TTC549 (cell line): ENCODE measurements around the gene STPG3.
"Not testable (repeated sequence)": the region's sequence is repeated elsewhere in the genome, so short reads cannot be mapped to it uniquely, and the experiment has no call there.

Source experiments
- FAIRE-seq: peaks from 2 replicates; lab custom pipeline; 2012; peaks lifted over from hg19 to GRCh38; lab: Jason Lieb, UNC

The STPG3 gene

DNA sequence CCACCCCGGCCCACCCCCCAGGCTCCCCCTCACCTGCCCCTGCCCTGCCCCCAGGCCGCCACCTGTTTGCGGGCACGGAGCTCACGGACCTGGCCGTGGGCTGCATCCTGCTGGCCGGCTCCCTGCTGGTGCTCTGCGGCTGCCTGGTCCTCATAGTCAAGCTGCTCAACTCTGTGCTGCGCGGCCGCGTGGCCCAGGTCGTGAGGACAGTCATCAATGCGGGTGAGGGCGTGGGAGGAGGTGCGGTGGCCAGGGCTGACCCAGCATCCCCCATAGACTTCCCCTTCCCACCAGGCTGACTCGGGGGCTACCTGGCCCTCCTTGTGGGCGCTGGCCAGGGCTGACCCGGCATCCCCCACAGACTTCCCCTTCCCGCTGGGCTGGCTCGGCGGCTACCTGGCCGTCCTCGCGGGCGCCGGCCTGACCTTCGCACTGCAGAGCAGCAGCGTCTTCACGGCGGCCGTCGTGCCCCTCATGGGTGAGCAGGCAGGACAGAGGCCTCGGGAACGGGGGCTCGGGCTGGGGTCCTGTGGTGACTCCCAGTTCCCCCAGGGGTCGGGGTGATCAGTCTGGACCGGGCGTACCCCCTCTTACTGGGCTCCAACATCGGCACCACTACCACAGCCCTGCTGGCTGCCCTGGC lies 16.9 kb upstream of the STPG3 start:
- no peak for FAIRE-seq

DNA sequence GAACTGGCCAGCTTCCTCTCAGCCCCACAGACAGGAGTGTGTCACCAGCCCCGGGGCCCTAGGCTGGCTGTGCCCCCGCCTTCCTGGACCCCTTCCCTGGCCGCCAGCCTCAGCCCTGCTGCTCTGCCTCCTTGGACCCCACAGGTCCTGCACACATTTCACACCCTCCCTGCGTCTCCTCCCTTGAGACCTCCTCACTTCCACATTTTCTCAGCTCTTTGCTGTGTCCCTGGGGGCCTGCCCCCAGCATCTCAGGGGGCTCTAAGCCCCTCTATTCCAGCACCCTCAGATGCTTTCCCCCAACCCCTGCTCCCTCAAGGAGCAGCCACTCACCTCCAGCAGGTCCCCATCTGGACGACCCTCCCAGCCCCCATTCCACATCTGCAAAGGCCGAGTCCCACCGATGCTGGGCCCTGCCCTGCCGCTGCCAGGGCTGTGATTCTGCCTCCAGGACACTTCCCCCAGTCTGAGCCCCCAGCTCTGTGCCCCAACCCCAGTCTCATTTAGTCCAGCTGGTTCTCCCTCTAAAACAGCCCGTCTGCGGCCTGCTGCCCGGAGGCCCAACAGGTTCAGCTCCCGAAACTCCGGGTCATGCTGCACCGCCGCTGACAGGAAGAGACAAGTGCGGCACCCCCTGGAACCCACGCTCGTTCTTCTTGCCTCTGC lies 16.2 kb upstream of the STPG3 start:
- no peak for FAIRE-seq

- FAIRE-seq: no peak
These were observed 15.5 kb upstream of the STPG3 start for GRCh38 chr9:137235424-137236237.

DNA sequence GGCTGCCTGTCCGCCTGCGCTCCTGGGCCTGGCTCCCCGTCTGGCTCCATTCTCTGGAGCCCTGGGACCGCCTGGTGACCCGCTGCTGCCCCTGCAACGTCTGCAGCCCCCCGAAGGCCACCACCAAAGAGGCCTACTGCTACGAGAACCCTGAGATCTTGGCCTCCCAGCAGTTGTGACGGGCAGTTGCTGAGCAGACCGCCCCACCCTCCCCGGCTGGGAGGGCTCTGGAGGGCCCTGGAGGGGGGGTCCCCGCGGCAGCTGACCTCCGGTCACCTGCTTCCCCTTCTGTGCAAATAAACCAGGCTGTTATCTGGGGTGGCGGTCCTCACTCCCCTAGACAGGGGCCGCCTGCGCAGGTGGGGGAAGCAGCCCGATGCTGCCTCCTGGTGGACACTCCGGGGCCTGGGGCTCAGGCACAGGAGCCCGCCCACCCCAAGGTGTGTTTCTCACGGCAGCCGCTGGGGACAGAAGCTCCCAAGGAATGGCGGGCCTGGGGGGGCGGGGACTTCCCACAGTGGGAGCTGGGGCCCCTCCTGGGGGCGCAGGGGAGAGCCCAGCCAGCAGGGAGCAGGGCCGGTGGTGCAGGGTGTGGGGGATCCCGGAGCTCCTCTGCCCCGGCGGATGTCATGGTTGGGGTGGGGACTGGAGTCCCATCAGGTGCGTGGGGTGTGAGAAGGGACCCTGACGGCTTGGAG lies 14.7 kb upstream of the STPG3 start:
- FAIRE-seq: no peak

DNA sequence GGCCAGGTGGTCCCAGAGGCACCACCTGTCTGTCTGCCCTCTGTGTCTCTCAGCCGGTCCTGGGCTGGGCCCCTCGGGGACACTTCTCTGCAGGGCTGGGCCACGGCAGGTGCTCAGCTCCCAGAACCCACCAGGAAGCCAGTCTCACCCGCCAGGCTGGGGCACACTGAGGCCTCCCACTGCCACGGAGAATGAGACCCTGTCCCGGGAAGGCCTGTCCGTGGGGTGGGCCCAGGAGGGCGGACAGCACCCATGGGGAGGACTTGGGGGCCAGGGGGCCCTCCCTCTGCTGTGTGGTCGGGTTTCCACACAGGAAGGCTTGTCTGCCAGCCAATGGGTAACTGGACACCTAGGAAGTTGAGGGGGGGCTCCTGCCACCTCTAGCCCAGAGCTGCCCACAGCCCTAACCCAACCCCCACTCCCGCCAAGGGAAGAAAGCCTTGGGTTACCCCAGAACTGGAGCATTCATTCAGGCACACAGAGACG lies 14.1 kb upstream of the STPG3 start:
- no peak for FAIRE-seq

DNA sequence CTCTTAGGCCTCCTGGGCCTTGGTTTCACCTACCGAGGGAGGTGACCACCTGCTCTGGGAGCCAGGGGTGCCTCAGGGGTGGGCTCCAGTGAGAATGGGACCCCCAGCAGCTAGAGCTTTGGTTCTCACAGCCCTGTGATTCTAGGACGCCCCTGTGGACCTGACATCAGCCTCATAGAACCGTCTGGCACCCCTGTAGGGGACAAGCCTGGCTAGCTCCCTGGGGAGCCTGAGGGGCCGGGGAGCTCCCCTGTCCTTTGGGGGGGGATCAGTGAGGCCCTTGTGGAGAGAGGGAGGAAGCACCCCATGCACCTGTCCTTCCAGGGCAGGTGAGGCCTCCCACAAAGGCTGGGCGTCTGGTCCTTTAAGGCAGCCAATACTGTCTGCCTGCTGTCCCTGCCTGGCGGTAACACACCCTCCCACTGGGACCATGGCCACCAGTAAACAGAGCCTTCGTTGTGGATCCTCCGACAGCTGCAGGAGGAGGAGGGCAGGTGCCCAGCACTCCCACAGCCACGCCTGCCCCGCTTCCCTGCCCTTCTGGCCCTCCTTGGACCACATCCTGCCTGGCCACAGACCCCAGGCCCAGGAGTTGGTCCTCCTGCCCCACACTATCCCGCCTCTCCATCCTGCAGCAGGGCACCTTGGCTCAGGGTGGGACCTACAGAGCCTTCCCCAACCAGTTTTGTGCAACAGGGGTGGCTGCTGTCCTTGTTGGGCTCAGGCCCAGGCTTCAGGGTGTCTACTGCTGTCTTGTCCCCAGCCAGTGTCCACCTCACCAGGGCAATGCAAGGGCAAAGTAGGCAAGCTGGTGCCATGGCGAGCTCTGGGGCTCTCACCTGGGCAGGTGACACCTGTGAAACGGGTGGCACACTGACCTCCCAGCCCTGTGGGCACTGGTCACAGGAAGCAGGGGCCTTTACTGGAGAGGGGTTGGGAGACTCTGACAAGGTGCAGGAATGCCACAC lies 13.0 kb upstream of the STPG3 start:
- FAIRE-seq: no peak

DNA sequence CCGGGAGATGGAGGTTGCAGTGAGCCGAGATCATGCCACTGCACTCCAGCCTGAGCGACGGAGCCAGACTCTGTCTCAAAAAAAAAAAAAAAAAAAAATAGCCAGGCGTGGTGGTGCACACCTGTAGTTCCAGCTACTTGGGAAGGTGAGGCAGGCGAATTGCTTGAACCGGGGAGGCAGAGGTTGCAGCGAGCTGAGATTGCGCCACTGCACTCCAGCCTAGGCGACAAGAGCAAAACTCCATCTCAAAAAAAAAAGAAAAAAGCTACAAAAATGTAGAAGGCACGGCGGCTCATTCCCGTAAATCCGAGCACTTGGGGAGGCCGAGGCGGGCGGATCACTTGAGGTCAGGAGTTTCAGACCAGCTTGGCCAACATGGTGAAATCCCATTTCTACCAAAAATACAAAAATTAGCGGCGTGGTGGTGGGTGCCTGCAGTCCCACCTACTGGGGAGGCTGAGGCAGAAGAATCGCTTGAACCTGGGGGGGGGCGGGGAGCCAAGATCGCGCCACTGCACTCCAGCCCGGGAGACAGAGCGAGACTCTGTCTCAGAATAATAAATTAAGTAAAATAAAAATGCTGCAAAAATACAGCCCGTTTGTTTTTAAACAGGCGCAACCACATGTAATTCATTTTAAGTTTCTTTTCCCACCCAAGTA lies 11.4 kb upstream of the STPG3 start:
- FAIRE-seq: not testable (repeated sequence)

- no peak for FAIRE-seq
These were observed 10.7 kb upstream of the STPG3 start for GRCh38 chr9:137240318-137240840.

DNA sequence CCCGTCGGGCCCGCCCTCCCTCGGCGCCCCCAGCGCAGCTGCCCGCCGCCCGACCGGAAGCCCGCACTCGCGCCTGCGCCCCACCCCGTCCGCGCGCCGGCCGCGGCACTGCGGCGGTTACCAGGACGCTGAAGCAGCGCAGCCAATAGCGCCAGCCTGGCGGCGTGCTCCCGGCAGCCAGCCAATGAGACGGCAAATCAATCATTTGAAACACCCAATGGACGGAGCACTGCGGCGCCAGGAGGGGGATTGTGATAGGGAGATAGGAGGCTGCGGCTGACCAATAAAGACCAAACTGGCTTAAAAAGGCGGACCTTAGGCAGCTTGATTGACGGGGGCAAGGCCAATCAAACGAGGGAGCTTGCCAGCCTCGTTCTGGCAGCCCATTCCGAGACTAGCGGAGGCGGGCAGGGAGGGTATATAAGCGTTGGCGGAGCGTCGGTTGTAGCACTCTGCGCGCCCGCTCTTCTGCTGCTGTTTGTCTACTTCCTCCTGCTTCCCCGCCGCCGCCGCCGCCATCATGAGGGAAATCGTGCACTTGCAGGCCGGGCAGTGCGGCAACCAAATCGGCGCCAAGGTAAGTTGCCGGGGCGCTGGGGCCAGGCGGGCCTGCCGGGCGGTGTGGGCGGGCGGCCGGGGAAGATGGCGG lies 10.1 kb upstream of the STPG3 start, which contains the start of gene TUBB4B:
Gene TUBB4B, plus strand, starts transcription at position 447 of the 649 bp plus-strand sequence. Its CDS starts 74 bp downstream, at position 521.
- peak; percentile 96 for FAIRE-seq

DNA sequence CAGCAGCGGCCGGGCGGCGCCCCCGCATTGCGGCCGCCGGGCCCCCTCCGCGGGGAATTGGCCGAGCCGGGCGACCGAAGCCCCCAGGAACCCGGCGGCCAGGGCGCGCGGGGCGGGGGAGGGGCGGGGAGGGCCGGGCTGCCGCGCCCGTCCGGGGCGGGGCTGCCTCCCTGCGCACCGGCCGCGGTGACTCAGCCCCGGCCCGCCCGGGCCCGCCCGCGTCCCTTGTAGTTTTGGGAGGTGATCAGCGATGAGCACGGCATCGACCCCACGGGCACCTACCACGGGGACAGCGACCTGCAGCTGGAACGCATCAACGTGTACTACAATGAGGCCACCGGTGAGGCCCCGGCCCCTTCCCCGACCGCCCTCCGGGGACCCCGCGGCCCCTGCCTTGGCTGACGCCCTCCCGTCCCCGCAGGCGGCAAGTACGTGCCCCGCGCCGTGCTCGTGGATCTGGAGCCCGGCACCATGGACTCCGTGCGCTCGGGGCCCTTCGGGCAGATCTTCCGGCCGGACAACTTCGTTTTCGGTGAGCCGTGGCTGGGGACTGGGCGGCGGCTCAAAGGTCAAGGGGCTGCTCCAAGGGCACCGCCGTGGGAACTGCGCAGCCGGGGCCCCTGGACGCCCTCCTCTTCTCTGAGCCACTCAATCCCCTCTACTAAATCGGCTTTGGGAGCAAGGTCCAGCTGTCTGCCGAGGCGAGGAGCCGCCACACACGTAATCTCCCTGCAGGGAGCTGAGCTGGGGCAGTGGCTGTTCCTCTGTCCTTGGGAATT lies 9.4 kb upstream of the STPG3 start:
- no peak for FAIRE-seq

DNA sequence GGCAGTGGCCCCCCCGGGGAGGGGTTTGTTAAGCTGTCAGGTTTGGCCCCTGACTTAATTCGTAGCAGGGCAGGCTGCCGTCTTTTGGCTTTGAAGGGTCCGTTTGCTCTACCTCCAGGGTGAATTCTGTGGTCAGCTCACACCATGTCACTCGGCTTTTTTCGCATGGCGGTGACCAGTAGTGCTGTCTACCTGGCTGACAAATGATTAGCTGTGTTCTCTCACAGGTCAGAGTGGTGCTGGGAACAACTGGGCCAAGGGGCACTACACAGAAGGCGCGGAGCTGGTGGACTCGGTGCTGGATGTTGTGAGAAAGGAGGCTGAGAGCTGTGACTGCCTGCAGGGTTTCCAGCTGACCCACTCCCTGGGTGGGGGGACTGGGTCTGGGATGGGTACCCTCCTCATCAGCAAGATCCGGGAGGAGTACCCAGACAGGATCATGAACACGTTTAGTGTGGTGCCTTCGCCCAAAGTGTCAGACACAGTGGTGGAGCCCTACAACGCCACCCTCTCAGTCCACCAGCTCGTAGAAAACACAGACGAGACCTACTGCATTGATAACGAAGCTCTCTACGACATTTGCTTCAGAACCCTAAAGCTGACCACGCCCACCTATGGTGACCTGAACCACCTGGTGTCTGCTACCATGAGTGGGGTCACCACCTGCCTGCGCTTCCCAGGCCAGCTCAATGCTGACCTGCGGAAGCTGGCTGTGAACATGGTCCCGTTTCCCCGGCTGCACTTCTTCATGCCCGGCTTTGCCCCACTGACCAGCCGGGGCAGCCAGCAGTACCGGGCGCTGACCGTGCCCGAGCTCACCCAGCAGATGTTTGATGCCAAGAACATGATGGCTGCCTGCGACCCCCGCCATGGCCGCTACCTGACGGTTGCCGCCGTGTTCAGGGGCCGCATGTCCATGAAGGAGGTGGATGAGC lies 8.6 kb upstream of the STPG3 start:
- no peak for FAIRE-seq

DNA sequence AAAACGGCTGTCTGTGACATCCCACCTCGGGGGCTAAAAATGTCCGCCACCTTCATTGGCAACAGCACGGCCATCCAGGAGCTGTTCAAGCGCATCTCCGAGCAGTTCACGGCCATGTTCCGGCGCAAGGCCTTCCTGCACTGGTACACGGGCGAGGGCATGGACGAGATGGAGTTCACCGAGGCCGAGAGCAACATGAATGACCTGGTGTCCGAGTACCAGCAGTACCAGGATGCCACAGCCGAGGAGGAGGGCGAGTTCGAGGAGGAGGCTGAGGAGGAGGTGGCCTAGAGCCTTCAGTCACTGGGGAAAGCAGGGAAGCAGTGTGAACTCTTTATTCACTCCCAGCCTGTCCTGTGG lies 7.8 kb upstream of the STPG3 start:
- FAIRE-seq: not testable (repeated sequence)

DNA sequence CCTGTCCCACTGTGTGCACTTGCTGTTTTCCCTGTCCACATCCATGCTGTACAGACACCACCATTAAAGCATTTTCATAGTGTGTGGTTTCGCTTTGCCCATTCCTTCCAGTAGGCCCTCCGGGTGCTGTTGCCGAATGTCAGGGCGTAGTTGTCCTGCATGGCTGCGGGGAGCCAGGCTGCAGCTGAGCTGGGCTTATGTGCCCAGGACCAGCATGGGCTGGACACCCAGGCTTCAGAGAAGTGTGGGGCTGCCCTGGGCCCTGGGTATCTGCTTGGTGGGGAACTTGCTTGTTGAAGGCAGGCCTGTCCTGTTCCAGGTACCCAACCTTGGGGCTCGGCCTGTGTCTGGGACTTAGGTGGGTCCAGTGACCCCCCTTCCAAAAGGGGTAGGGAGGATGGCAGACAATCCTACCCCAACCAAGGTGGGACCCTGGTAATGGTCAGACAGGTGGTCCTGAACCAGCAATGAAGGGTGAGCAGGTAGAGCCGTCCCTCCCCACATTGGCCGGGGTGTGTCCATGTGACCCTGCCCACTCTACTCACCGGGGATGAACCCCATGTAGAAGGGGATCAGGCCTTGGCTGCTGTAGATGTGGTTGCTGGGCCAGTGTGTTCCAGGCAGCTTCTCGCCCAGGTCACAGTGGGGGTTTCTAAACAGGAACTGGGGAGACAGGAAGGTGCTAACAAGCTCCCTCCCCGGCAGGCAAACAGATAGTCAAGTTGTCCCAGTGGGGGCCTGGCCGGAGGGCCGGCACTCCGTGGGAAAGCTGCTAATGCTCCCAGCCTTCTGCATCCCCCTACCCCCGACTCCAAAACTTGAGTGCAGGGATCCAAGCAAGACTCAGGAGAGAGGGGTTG lies 7.2 kb upstream of the STPG3 start:
- no peak for FAIRE-seq

- no peak for FAIRE-seq
These were observed 6.3 kb upstream of the STPG3 start for GRCh38 chr9:137244486-137245449.
